Brain pericyte (primary cell): ENCODE data around the gene ZNF775.
A peak's percentile ranks its signal among the peaks of the same experiment; 100 is the strongest.

Experiments
- DNase-seq: peaks from one replicate; pipeline ENCODE4 v3.0.0-alpha.2; 2012; ENCODE audit warnings: low read depth, low spot score

Gene ZNF775

GRCh38 chr7:150400788-150401423, 21.8 kb downstream of the ZNF775 start:
- DNase-seq: no peak

DNA sequence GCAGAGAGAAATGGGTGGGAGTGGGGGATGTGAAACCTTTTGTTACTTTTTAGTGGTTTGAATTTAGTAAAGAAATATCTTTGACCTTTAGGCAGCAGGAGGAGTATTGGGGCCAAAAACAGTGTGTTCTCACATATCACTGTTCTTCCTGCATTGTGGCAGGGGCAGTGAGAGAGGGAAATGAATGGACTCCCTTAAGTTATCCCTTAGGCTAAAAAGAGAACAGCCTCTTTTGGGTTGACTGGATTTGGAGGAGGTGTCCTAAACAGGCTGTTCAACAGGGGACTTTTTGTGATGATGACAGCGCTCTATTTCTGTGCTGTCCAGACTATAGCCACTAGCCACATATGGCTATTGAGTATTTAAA, 22.3 kb downstream of the ZNF775 start:
- DNase-seq: no peak

DNA sequence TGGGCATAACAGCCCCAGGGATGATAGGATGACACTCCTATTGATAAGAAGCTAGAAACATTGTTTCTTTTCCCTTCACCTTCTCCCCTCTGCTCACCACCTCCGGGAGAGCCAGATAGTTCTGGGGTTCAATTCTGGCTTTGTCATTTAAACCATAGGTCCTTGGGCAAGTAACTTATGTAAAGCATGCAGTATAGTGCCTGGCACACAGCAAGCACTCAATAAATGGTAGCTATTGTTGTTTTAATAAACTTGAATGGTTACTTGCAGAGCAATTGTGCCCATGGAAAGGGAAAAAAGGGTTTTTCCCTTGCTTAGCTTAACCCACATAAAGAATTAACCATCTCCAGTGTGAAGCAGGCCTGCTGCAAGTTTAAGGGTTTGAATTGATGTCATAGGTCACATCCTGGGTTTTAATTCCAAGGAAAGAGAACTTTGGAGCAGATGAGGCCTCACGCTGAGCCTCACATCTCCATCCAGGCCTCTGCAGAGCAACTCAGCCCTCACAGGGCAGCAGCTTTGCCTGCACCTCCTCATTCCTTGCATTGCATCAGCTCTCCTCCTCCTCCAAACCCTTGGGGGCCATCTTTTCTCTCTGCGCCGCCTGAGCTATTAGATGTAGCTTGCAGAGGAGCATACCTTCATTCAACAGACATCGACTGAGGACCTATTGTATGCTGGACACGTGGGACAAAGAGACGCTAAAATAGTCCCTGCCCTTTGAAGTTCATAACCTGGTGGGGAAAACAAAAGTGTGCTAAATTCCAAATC, 22.9 kb downstream of the ZNF775 start:
- no peak for DNase-seq

DNA sequence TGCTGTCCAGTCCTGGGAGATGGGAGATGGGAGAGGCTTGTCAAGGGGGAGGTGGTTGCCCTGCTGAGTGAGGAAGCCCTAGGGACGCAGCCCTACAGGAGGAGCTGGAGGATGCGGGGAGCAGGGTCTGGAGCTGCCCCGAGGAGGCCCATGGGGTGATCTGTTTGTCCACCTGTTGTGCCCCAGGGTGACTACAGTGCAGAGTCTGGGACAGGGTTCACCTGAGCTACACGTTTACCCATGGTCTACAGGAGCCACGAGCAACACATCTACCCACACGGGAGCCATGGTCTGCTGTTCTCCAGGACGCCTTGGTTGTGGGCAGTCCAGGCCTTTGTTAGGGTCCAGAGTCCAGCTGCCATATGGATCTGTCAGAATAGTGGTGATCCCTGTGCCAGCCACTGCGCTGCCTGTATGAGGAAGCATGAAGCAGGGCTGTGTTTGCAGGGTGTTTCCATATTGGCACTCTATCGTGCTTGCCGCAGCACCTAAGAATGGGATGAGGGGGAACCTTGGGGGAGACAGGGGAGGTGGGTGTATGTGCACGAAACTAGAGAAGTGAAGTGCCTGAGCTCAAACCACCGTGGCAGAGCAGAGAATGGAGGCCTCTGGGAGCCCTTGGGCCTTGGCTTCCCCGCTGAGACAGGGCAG, 23.7 kb downstream of the ZNF775 start:
- no peak for DNase-seq

DNA sequence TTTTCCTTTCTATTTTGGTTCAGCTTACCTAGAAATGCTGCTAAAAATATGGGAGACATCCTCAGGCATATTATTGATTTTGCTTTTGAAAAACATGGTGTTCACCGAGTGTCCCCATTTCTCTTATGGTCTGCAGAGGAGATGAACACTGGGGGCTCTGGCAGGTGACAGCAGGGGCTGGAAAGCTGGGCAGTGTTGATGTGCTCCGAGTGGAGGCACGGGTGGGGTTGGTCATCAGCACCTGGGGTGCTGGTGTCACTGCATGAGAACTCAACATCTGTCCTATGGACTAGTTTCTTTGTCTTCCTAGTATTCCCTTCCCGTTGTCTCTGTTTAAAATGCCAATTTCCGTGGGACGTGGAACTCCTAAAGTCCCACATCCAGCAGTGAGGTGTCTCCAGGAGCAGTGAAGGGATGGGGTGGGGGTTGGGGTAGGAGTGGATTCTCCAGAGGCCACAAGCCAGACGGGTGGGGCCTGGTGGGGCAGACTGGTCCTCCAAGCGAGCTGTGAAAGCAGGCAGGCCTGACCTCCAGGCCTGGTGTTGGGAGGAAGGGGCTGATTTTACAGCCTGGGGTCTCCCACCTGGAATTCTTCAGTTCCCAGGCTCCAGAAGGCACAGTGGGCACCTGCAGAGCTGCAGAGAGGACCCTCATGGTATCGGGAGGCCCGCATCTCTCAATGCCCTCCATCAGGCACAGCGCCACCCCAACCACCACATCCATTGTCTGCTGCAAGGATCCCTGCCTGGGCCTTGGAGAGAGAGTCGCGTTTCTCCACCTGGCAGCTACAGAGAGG, 24.4 kb downstream of the ZNF775 start:
- DNase-seq: no peak

DNA sequence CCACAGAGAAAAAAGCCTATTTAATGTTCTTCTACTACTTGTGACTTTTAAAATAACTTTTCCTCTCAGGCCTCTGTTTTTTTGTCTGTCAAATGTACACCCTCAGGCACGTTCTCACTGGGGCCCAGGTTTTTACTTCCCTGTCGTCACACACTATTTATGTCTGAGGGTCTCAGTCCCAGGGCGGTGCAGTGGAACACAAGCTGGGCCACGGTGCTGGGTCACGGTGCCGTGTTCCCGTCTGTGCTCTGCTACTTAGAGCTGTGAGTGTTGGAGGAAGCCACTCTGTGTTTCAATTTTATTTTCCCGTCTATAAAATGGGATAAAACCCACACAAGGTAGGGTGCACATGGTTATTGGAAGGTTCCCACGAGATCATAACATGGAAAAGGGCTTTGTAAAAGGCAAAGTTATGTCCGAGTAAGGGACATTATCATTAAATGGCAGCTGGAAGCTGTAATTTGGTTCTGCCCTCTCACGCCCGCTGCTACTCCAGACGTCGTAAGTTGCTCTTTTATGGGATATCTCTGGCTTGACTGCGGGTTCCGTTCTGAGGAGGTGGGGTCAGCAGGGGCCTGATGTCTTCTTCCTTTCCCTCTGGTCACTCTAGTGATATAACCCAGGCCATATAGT, 25.2 kb downstream of the ZNF775 start:
- DNase-seq: no peak

DNA sequence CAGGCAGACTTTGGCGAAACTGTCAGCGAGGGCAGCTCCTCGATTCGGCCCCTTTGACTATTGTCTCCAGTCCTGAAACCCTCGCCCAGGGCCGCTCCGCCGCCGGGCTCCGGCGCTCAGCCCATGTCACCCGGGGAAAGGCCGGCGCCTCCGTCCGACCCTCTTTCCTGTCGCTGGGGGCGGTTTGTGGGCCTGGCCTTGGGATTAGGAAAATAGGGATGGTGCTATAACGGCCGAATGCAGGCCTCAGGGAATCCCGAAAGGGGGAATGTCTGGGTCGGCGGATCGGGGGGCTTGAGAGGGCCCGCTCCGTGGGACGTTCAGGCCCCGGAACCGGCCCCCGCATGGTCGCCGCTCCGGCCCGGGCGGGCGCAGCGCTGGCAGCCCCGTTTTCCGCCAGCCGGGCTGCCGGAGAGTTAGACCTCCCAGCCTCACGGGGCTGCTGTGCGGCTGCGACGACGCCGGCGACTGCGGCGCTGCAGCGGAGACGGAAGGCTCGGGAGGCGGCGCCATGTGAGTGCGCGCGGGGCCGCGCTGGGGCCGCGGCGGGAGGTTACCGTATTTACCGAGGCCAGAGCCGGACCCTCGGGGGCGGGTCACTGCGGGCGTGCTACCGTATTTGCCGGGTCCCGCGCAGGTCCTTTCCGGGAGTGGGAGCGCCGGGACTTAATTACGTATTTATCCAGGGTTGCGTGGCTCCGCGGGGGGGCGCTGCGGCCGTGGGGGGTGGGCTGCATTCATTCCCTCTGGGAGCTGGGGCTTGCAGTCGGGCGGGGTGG, 25.9 kb downstream of the ZNF775 start:
- peak; percentile 50 for DNase-seq

DNA sequence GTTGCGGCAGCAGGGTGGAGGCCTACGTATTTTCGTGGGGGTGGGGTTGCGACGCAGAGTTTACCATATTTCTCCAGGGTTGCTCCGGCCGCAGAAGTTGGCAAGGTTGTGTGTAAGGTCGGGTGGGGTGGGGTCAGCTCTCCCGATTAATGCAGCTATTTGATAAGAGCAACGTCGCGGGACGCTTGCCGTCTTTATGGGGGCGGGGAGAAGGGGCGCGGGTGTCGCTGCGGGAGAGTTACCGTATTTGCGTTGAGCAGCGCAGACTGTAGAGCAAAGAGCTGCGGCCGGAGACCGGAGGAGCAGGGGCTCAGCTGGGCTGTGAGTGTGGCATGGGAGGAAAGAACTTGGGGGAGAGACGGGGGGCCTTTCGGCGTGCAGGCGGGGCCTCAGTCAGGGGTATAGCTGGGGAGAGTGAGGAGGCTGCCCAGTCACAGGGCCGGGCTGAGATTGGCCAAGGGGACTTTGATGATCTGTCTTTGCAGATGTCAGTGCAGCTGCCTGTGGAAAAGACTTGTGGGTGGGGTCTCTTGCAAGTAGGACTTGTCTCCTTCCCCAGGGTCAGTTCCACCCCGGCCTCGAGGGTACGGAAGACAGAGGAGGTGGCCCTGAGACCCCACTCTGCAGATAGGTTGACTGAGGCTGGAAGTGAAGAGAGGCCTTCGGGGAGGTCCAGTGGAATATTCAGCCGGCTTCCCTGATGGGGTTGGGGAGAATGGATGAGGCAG, 26.6 kb downstream of the ZNF775 start:
- no peak for DNase-seq

DNA sequence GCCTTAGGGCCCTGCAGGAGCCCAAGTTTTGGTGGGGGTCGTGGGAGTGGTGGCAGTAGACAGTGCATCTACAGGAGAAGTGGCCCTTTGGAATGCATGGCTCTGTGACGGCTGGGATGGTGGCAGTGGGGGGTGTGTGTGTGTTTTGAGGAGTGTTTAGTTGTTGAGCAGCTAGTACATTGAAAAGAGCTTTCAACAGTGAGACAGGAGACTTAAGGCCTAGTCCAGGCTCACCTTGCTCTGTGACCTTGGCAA, 27.1 kb downstream of the ZNF775 start:
- DNase-seq: no peak

- no peak for DNase-seq
Measured at GRCh38 chr7:150406567-150407421, 27.7 kb downstream of the ZNF775 start.

DNA sequence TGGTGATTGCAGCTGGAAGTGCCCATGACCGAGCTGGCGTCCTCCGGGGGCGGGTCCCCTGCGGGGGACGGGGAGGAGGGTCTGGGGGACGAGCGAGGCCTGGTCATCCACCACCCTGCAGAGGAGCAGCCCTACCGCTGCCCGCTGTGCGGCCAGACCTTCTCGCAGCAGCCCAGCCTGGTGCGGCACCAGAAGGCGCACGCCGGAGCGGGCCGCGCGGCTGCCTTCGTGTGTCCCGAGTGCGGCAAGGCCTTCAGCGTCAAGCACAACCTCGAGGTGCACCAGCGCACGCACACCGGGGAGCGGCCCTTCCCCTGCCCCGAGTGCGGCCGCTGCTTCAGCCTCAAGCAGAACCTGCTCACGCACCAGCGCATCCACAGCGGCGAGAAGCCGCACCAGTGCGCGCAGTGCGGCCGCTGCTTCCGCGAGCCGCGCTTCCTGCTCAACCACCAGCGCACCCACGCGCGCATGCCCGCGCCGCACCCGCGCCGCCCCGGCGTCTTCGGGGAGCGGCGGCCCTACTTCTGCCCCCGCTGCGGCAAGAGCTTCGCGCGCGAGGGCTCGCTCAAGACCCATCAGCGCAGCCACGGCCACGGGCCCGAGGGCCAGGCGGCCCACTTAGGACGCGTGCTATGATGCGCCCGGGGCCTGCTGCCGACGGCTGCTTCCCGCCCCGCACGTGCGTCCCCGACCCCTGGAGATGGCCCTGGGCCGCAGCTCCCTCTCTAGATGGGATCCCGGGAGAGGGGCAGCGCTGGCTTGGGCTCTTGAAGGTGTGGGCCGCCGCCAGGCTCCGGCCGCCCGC, 28.7 kb downstream of the ZNF775 start:
- DNase-seq: no peak

GRCh38 chr7:150408393-150409299, 29.5 kb downstream of the ZNF775 start:
- no peak for DNase-seq

- DNase-seq: no peak
Measured at GRCh38 chr7:150409300-150410030, 30.3 kb downstream of the ZNF775 start.

DNA sequence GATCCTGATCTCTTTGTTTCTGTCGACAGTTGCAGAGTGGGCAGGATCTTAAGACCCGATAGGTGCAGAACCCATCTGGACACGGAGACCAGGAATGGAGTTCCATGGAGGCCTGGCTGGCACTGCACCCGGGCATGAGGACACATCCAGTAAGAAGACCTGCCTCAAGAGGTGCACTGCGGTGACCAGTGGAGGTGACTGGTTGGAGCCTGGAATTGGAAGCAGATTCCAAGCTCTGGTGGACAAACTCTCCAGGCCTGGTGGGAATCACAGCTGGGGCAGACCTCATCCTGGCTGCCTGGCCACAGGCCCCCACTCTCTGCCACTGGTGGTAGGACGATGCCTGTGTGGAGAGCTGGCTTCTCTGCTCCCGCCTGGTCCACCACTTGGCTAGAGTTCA, 31.0 kb downstream of the ZNF775 start:
- no peak for DNase-seq

DNA sequence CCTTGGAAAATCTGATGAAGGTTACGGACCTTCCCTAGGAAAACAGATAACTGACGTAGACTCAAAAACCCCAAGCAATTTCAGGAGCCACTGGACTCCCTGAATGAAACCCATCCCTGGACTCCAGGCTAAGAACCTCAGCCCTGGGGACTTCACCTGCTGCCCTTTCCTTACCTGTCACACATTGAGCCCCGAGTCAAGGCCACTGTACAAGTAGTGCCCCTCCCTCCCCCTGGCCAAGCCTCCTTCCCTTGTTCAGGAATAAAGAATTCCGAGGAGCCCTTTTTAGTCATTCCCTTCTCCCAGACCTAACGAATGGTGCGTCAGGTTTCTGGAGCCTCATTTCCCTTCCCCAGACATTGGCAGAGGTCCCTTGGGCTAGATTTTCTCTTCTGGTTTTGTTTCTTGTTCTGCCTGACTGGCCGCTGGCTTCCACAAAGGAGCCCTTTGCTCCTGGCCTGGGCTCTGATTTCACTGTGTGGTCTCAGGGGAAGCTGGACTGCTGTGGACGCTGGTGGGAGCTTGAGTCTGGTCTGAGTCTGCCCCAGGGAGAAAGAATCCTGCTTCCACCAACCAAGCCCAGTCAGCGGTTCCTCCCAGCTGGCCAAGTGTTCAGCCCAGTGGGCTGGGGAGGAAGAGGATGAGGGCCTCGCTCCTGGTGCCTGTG, 31.7 kb downstream of the ZNF775 start:
- no peak for DNase-seq

GRCh38 chr7:150411606-150412005, 32.5 kb downstream of the ZNF775 start:
- DNase-seq: no peak
